ENCODE data around the gene LETMD1. TPM values are rescaled to one million over a fixed set of nuclear protein-coding genes. Genes with fewer than 3 reads are reported as not detected.

LETMD1 gene
- total and polyA plus RNA-seq, 2 donors (not counting 3 experiments of a cell fraction or from before 2014, with no cell fraction given) = 38.9 to 47.7 TPM

GRCh38 chr12:51019927-51020326 is 28.2 kb upstream of the LETMD1 start:
- BruUV-seq (replicated peaks) = no TSS peak
- Histone ChIP-seq H3K9ac (replicated peaks; ENCODE audit: extremely low read depth, insufficient read depth, low read length) (no peak overlapping the region), H3K9me1 (replicated peaks; ENCODE audit: control insufficient read depth, extremely low read depth, insufficient read depth, low read length) (no peaks in the 10 kb centered on the region), H3K79me2 (ENCODE audit: control insufficient read depth, insufficient read depth, low read length) (peaks cover 64% of the 10 kb centered on the region), H3K27me3 (ENCODE audit: control insufficient read depth in 2 of 2, insufficient read depth in 2 of 2, low read length in 2 of 2) (no peaks in the 10 kb centered on the region), H3K4me3 (replicated peaks in 1 of 3; ENCODE audit: insufficient read depth in 1 of 3, low read depth in 1 of 3, low read length in 3 of 3) (no peak overlapping the region), H3K4me1 (ENCODE audit: control insufficient read depth, extremely low read depth, insufficient read depth, low read length) (peaks cover 8% of the 10 kb centered on the region), H2AFZ (ENCODE audit: low read depth, low read length) (no peak overlapping the region), H3K9me3 (replicated peaks; ENCODE audit: control insufficient read depth, insufficient read depth, low read length) (no peaks in the 10 kb centered on the region), H3K27ac (ENCODE audit: insufficient read depth, low read depth, low read length) (no peak overlapping the region), H3K4me2 (ENCODE audit: insufficient read depth, low read length) (no peak overlapping the region), H4K20me1 (replicated peaks; ENCODE audit: control insufficient read depth, extremely low read depth, insufficient read depth, low read length) (no peaks in the 10 kb centered on the region), H3K36me3 (ENCODE audit: control insufficient read depth in 2 of 2, extremely low read depth in 1 of 2, insufficient read depth in 2 of 2, low read length in 2 of 2) (no peaks in the 10 kb centered on the region)
- FAIRE-seq (no peak), DNase-seq (ENCODE audit: low read depth, low spot score) (no peak)
- intact Hi-C loops (cut with micrococcal nuclease) = no loop called here
- no peak for TF ChIP-seq FOS (IDR thresholded peaks at IDR 0.05; ENCODE audit: borderline replicate concordance, insufficient read depth, low read length)
- TF ChIP-seq MAX (IDR thresholded peaks at IDR 0.05; ENCODE audit: insufficient read depth, insufficient read length) = no peak
- no peak for TF ChIP-seq EZH2 (IDR thresholded peaks at IDR 0.05; ENCODE audit: borderline replicate concordance, low read depth, low read length, severe bottlenecking)
- no peak for TF ChIP-seq POLR2A (IDR thresholded peaks at IDR 0.05; ENCODE audit: low read depth, low read length)
- no peak for TF ChIP-seq GATA2 (IDR thresholded peaks at IDR 0.05; ENCODE audit: insufficient read depth, insufficient read length, low read depth, low read length)
- TF ChIP-seq JUN (IDR thresholded peaks at IDR 0.05; ENCODE audit: borderline replicate concordance, insufficient read depth, insufficient read length, low read depth) = no peak
- no peak for TF ChIP-seq POLR2AphosphoS5 (IDR thresholded peaks at IDR 0.05; ENCODE audit: insufficient read depth, low read depth, low read length)
- TF ChIP-seq CTCF (IDR thresholded peaks at IDR 0.05; ENCODE audit: extremely low read depth in 1 of 2, insufficient read depth in 1 of 2, low read depth in 1 of 2, low read length in 2 of 2) = no peak
- TF ChIP-seq MYC (IDR thresholded peaks at IDR 0.05; ENCODE audit: low read depth, low read length) = no peak
- ChIA-PET POLR2A (no interaction called here), CTCF (interaction anchor here (0.9 to 1.3 kb wide), 4 partner anchors 10 to 255 kb away, joined by 3 to 4 read pairs (median 3); no protein-coding TSS in a partner anchor)
- dilution Hi-C loops (cut with MboI; ENCODE audit: extremely low pct_ligation_motif_present, low sequenced_read_pairs) = no loop called here

All from endothelial cell of umbilical vein (primary cell).